GM12878 (cell line): ENCODE results near the gene PUS7.
"Not testable (repeated sequence)": the region's sequence is repeated elsewhere in the genome, so short reads cannot be mapped to it uniquely, and the experiment has no call there.

Experiments used
- POLR2A ChIP-seq: IDR thresholded peaks from 2 replicates; pipeline ENCODE4 v1.6.1; 2011; ENCODE audit warnings: low read depth, mild to moderate bottlenecking, low read length
- TF ChIP-seq, protein P1 (sequence below): IDR thresholded peaks from 2 replicates; pipeline ENCODE4 v1.6.1; 2011; ENCODE audit warnings: low read depth, low read length, improper control_type of control experiment, borderline replicate concordance

- TF ChIP-seq, protein P1, sequence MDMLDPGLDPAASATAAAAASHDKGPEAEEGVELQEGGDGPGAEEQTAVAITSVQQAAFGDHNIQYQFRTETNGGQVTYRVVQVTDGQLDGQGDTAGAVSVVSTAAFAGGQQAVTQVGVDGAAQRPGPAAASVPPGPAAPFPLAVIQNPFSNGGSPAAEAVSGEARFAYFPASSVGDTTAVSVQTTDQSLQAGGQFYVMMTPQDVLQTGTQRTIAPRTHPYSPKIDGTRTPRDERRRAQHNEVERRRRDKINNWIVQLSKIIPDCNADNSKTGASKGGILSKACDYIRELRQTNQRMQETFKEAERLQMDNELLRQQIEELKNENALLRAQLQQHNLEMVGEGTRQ: not testable (repeated sequence)
- not testable (repeated sequence) for TF ChIP-seq POLR2A
These were observed 71.2 kb downstream of the PUS7 start for GRCh38 chr7:105450870-105451269.
